NCI-H1048 (cell line): ENCODE results near the gene AKR7A3.

Experiments used
- DNase-seq: peaks from one replicate; lab custom pipeline; 2025; lab: John Stamatoyannopoulos, UW

AKR7A3 gene

DNA sequence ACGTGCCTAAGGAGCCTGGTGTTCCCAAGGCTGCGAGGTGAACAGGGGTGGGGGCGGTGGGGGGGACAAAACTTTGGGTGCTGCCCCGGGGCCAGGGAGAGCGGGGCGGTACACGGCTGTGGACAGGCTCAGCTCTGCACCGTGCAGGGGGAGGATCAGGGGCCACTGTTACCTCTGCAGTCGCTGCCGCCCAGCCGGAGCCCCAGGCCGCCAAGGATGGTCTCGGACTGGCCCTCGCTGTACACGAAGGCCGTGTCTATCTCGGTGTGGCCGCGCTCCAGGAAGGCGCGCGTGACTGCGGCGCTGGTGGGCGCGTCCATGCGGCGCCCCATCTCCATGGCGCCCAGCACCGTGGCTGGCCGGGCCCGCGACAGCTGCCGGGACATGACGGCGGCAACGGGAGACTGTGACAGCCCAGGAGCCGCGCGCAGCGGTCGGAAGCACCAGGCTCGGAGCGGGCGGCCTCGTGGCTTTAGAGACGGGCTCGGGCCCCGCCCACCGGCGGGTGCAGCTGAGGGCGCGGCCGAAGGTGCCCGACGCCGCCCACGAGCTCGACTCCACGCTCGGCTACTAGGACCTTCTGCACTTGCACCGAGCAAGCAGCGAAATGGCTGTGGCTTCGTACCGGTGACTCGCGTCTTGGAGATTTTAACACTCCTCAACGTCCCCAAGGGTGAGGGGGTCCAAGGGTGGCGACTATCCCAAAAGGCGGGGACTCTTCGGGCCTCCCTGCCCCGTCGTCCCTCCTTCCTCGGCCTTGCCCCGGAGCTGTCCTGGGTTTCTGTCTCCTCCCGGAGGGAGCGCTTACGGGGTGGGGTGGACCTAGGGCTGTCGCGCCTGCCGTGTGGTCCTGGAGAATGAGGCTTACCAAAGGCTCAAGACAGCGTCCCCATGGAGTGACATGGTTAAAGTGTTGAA is at the start of gene AKR7A3:
Gene AKR7A3 (minus strand): TSS at position 447 of the 918 bp plus-strand sequence. CDS start 61 bp downstream, at position 386.
- DNase-seq, result peak; percentile 35

DNA sequence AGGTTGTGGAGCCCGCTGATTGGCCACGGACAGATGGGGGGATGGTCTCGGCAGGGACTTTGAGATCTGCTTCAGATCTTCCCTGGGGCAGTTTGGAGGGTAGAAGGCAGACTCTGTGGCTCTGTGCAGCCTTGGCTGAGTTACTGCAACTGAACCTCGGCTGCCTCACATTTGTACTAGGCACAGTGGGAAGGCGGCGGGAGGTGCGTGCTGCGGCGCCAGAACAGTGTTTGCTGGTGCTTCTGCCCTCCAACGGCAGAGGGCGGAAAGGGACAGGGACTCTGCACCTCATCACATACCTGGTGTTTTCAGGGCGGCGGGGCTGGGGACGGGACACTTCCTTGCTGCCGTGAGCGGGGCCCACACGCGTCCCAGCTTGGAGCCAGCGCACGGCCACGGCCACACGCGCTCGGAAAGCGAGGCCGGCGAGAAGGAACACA is 49.8 kb upstream of the AKR7A3 start:
- no peak for DNase-seq

DNA sequence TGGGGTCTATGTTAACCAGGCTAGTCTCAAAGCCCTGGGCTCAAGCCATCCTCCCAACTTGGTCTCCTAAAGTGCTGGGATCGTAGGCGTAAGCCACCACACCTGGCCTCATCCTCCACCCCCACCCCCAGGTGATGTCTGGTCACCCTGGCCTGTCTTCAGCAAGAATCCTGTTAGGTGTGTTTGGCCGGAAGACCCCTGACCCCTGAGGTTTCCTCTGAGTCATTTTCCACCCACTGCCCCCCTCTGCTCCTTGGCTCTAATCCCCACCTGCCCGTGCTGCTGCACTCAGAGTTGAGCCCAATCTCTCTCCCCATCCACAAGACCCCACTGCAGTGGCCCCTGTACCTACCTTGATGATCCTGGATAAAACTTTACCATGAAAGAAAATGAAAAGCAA is 48.7 kb upstream of the AKR7A3 start:
- no peak for DNase-seq

DNA sequence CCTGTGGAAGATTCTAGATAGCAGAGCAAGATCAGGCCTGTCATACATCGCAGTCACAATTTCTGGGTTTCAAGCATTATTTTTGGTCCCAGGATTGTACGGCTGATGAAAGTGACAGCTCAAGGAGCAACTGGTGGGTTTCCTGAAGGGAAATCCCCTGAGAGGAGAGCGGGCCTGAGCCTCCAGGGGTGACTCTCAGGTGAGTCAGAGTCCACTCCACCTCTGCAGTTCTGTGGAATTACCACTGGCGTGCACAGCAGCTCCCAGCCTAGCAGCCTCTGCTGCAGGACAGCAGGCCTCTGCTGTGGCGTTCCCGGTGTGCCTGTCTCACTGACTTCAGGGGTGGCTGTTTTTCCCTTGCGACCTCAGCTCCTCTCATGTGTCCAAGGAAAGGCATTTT is 48.0 kb upstream of the AKR7A3 start:
- DNase-seq, result no peak

DNA sequence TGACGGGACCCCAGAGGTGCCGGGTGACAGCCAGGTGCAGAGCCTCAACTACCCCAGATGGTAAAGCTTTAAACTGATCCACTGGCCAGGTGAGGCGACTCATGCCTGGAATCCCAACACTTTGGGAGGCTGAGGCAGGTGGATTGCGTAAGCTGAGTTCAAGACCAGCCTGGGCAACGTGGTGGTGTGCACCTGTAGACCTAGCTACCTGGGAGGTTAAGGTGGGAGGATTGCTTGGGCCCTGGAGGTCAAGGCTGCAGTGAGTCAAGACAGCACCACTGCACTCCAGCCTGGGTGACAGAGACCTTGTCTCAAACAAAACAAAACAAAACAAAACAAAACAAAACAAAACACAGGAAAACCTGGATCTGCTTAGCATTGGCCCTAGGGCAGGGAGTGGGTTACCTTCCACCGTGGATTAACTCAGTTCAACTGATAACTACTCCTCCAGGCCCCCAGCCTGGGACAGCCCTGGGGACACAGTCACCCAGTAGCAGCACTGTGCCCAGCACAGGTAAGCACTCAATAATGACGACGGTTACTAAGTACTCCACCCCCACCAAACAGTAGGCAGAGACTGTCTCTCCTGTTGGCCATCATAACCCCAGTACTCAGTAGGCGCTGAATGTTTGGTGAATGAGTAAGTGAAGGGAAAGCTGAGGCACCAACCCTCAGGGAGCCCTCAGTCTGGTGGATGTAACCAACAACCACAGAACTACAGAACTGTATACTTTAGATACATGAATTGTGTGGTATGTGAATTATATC is 45.2 kb upstream of the AKR7A3 start:
- no peak for DNase-seq

DNA sequence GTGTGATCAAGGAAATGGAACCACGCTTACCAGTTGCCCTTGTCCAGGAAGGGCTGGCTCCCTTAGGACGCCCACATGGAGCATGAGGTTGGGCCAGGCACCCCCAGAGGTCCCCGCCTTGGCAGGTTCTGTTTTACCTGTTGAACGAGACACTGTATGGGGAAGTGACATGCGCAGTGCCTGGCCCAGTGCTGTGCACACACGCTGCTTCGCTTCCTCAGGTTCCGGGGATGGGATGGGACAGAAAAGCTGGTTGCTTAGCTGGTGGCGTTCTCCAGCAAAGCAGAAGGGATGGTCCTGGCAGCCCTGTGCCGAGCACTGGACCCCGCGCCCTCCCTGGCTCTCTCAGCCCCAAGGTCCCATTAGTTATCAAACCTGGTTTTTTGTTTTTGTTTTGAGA is 44.3 kb upstream of the AKR7A3 start:
- DNase-seq, result no peak

DNA sequence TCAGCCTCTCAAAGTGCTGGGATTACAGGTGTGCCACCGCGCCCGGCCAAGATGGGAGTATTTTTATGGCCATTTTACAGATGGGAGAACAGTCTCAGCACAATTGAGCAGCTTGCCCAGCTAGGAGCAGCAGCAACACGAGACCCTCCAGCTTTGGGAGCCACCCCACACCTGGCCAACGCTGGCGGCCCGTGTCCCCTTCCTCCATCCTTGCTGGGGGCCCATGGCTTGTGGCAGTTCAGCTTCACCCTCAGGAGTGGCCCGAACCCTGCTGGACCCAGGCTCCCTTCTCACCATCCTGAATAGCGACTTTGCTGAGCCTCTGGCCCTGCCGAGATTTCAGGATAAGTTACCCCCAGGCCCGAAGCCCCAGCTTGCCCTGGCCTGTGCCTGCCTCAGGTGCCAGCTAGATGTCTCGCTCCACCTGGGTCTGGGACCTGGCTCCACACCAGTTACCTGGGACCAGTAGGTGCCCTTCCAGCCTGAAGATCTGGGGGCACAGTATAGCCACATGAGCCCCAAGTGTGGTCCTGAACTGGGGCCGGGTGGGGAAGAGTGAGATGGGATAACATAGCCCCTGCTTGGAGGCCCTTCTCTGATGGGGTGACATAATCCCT is 42.8 kb upstream of the AKR7A3 start:
- no peak for DNase-seq

DNA sequence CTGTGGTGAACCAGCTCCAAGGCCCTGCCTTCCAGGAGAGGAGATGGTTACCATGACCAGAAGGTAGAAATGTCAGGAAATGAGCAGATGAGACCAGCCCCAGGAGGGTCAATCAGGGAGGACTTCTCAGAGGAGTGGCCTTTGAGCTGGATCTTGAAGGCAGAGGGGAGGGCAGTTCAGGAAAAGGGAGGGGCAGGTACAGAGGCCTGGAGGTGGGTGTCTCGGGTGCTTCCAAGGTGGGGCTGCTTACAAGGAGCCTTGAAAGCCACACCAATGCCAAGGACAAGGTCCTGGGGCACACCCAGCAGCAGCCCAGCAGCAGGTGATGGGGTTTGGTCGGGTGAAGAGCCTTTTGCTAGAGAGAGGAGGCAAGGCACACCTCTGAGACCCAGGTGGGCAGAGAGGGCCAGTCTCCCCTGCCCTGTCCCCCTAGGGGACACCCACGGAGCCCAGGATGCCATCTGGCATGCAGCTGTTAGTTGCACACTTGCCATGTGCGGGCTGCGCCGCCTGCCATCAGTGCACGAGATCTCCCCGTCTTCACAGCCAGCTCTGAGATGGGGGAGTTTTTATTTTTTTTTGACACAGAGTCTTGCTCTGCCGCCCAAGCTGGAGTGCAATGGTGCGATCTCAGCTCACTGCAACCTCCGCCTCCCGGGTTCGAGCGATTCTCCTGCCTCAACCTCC is 42.0 kb upstream of the AKR7A3 start:
- DNase-seq, result no peak

DNA sequence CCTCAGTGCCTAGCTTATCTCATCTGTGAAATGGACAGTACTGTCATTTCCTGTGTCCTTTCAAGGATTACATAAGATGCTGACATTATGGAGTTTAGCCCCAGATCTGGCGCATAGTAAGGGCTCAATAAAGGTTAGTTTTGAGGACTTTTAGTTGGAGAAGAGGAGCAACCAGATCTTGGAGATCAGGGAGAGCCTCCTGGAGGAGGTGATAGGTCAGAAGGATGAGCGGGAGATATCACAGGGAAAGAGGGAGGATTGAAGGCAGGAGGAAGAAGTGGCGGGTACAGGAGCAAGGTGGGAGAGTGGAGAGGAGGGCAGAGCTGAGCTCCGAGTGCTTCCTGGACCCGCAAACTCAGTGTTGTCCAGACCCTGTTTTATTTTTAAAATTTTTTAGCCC is 41.0 kb upstream of the AKR7A3 start:
- no peak for DNase-seq

DNA sequence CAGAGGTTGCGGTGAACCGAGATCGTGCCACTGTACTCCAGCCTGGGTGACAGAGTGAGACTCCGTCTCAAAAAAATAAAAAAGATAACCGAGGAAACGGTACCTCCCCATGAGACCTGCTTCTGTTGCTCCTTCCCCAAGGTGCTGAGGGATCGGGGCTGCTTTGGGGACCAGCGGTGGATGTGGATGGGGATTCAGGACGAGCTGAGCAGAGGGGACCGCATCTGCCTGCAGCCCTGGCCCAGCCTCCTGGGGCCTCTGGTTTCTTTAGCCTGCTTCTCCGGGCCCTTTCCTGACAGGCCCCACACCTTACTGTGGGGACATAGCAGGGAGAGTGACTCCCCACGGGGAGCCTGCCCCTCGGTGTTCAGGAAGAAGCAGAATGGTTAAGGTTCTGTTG is 40.6 kb upstream of the AKR7A3 start:
- DNase-seq, result no peak

DNA sequence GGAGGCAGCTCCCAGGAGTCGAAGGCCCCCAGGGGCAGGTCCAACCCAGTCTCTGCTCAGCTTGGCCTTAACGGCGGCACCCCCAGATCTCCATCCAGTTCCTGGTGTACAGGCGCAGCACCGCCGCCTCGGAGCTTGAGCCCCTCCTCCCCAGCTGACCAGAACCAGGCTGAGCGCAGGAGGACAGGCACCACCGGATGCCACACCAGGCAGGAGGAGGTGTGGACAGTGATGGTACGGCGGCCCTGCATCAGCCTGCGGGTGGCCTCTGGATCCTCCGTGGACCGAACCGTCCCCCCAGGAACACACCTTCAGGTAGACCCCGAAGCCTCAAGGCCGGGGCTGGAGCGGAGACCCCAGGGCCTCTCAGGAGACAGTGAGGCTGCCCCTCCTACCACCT is 39.9 kb upstream of the AKR7A3 start:
- DNase-seq, result no peak

DNA sequence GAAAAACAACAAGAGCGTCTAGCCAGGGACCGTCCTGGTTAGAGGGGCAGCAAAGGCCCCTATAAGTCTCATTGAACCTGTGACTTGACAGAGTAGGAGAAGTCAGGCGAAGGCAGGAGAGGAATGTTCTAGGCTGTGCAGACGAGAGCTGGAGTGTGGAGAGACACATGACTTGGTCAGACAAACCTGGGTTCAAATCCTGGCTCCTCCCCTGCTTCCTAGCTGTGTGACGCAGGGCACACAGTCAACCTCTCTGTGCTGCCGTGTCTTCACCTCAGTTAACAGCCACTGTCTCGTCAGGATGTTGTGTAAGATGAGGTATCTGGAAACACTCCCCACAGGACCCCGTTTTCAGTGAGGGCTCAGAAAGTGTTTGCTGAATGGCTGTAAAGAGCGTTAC is 39.2 kb upstream of the AKR7A3 start:
- no peak for DNase-seq

DNA sequence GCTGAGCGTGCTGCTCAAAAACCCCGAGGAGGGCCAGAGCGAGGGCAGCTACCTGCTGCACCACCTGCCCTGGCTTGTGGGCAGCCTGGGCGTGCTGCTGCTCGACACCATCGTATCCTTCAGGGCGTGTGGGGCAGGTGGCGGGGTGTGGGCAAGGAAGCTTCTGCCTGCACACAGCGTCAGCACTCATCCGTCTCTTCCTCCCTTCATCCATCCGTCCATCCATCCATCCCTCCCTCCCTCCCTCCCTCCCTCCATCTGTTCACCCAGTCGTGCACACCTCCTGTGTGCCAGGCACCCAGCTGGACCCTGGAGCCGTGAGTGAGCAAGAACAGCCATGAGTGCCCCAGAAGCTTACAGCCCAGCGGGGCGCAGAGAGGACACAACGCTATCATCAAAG is 38.7 kb upstream of the AKR7A3 start:
- no peak for DNase-seq

DNA sequence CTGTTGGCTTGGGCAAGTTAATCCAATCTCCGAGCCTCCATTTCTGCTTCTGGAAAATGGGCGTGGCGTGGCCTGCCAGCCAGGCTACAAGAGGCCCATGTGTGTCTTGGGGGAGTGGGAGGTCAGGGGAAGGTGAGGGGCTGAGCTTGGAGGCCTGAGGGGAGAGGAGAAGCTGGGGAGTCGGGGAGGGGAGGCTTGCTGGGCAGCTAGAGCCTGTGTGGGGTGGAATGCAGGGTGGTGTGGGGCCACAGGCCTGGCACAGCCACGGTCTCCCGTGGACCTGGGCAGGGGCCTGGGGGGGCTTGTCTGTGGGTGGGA is 38.1 kb upstream of the AKR7A3 start:
- DNase-seq, result no peak

DNA sequence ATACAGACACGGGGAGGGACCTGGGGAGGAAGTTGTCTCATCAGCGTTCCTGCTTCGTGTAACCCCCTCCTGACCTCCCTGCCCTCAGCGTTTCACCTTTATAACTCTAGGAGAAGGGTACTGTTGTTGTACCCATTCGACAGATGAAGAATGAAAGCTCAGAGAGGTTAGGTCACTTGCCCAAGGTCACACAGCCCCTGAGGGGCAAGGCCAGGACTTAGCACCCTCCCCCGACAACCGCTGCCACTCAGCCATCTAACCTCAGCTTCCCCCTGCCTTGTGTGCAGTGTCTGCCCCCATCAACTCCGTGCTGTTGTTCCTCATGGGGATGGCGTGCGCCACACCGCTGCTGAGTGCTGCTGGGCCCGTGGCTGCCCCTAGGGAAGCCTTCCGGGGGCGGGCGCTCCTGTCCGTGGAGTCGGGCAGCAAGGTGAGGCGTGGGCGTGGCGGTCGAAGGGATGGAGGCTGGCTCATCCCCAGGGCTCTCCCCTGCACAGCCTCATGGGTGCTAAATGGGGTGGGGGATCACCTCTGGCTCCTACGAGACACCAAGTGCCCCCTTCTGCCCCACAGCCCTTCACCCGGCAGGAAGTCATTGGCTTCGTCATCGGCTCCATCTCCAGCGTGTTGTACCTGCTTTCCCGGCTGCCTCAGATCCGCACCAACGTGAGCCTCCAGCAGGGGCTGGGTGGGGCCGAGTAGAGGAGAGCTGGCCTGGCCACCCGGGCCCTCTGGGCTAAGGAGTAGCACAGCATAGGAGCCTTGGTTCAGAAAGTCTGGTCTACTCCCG is 37.6 kb upstream of the AKR7A3 start:
- DNase-seq, result no peak

DNA sequence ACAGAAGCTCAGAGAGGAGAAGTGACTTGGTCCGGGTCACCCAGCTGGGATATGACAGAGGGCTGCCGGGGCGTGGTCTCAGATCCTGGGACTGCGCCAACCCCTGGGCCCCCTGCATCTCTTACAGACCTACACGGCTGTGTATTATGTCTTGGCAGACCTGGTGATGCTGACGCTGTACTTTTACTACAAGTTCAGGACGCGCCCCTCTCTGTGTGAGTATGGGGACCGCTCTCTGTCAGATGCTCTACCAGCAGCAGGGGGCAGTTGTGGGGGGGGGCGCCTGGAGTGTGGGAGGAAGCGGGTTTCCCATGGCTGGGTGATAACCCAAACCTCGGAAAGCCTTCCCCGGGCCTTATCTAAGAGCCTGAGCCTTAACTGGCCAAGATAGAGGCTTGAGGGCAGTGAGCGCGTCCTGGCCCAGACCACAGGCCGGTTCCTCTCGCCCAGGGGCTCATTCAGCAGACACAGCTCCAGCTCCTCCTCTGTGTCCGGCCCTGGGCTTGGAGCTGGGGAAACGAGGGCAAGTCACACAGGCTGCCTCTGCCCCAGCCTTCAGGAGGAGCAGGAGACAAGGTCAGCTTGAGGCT is 36.9 kb upstream of the AKR7A3 start:
- no peak for DNase-seq

DNA sequence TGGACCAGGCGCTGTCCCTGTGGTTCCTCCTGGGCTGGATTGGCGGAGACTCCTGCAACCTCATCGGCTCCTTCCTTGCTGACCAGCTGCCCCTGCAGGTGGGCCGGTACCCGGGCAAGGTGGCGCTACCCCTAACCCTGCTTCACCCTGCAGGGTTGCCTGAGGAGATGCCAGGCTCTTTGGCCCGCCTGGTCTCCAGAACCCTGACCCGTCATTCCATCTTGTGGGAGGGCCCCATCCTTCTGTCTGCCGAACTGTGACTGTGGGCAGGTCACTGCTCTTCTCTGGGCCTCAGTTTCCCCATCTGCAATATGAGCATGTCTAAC is 36.1 kb upstream of the AKR7A3 start:
- DNase-seq, result no peak

DNA sequence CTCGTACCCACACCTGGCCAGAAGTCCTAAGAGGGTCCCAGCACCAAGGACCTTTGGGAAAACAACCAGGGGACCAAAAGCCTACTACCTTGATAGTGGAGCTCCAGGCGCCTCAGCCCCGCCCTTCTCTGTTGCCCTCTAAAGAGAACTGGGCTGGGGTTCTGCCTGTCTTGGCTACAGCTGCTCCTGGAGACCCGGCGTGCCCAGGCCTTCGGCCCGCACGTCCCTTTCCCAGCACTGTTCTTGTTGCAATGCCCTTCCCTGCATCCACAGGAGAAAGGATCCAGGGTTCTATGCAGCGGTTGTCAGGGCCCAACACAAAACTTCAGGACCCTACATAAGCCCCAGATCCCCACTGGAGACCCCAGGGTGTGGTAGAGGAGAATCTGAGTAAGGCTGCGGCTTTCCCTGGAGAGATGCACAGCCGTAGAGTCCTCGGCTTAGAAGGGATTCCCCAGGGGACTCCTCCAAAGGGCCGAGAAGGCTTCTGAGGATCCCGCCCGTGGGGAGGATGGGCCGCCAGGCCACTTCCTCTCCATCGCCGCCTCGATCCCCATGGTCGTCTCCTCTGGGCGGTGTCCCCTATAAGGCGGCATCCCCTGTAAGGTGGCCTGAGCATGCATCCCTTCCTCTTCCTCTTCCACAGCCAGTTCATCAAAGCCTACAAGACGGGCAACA is 35.6 kb upstream of the AKR7A3 start:
- no peak for DNase-seq

DNA sequence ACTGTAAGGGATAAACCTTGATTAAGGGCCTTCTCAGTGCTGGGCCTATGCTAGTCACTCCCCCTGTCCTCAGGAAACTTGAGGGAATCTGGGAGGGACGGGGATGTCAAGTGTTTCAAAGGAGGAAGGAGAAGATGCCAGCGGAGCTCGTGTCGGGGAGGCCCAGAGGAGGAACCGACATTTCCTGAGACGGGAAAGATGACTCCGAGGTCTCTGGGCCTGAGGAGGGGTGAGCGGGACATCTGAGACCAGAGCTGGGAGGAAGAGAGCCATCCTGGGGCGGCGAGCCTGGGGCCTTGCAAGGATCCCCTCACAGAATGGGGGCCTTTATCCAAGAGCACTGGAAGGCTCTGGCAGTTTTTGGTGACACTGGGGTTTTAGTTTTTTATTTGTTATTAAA is 33.9 kb upstream of the AKR7A3 start:
- DNase-seq, result no peak

DNA sequence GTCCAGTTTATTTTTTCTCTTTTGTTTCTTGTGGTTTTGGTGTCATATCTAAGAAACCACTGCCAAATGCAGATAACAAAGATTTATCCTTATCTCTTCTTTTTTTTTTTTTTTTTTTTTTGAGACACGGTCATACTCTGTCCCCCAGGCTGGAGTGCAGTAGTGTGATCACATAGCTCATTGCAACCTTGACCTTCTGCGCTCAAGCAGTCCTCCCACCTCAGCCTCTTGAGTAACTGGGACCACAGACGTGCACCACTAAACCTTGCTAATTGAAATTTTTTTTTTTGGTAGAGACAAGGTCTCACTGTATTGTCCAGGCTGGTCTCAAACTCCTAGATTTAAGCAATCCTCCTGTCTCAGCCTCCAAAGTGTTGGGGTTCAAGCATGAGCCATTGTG is 32.5 kb upstream of the AKR7A3 start:
- DNase-seq, result no peak

DNA sequence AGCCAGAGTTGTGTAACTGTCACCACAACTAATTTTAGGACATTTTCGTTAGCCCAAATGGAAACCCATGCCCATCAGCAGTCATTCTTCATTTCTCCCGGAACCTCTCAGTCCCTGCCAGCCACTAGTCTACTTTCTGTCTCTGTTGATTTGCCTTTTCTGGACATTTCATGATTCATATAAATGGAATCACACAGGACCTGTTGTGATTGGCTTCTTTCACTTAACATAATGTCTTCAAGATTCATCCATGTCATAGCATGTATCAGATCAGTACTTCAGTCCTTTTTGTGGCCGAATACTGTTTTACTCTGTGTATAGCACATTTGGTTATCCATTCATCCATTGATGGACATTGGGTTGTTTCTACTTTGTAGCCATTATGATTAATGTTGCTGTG is 30.6 kb upstream of the AKR7A3 start:
- DNase-seq, result no peak
